Gastroesophageal sphincter (tissue), 3 donors: ENCODE data around the gene SETD1A.

Experiments
- POLR2A ChIP-seq, 2 donors: fragments of 450-650 bp; IDR thresholded peaks; one replicate each; pipeline ENCODE4 v1.6.1; 2017; ENCODE audit warnings: antibody characterized with exemption in 2 of 2, mild to moderate bottlenecking in 2 of 2, moderate library complexity in 1 of 2
- TF ChIP-seq, protein P1 (sequence below), 4 experiments: fragments of 200-600 bp in 2 of 4; fragments of 450-650 bp in 2 of 4; sonication (generic) in 1 of 4; IDR thresholded peaks; one replicate each; pipeline ENCODE4 v1.5.1; 2017 to 2019; ENCODE audit warnings: antibody characterized with exemption in 4 of 4, mild to moderate bottlenecking in 2 of 4, moderate library complexity in 2 of 4

DNA sequence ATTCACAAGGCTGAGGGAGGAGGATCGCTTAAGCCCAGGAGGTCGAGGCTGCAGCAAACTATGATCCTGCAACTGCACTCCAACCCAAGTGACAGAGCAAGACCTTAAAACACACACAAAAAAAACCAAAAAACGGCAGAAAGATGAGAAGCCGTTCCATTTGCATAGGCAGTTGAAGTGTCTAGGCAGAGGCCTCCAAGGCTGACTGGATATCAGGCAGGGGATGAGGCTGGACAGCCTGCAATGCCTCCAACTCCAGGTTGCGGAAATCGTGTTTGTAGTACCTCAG lies 36.2 kb upstream of the SETD1A start:
- TF ChIP-seq, protein P1, sequence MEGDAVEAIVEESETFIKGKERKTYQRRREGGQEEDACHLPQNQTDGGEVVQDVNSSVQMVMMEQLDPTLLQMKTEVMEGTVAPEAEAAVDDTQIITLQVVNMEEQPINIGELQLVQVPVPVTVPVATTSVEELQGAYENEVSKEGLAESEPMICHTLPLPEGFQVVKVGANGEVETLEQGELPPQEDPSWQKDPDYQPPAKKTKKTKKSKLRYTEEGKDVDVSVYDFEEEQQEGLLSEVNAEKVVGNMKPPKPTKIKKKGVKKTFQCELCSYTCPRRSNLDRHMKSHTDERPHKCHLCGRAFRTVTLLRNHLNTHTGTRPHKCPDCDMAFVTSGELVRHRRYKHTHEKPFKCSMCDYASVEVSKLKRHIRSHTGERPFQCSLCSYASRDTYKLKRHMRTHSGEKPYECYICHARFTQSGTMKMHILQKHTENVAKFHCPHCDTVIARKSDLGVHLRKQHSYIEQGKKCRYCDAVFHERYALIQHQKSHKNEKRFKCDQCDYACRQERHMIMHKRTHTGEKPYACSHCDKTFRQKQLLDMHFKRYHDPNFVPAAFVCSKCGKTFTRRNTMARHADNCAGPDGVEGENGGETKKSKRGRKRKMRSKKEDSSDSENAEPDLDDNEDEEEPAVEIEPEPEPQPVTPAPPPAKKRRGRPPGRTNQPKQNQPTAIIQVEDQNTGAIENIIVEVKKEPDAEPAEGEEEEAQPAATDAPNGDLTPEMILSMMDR (IDR thresholded peaks at IDR 0.05): no peak
- TF ChIP-seq POLR2A (IDR thresholded peaks at IDR 0.05): no peak
